GM12801 (cell line): ENCODE results near the gene EFCAB6.

ENCODE experiments used
- TF ChIP-seq, protein P1 (sequence below): IDR thresholded peaks from one replicate; pipeline ENCODE4 v1.5.1; 2011; ENCODE audit warnings: control low read depth; ENCODE audit not compliant: insufficient read length; ENCODE audit errors: extremely low read depth

The EFCAB6 gene

DNA sequence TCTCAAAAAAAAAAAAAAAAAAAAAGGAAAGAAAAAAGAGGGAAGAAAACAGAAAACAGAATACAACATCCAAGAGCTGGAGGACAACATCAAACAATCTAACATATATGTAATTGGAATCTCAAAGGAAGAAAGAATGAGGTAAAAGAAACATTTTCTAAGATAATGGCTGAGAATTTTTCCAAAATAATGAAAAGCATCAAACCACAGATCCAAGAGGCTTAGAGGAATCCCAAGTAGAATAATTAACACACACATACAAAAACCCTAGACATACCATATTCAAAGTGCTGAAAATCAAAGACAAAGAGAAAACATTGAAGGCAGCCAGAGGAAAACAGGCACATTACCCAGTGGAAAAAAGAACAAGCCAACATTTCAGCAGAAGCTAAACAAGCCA, 45.3 kb upstream of the EFCAB6 start:
- TF ChIP-seq, protein P1, sequence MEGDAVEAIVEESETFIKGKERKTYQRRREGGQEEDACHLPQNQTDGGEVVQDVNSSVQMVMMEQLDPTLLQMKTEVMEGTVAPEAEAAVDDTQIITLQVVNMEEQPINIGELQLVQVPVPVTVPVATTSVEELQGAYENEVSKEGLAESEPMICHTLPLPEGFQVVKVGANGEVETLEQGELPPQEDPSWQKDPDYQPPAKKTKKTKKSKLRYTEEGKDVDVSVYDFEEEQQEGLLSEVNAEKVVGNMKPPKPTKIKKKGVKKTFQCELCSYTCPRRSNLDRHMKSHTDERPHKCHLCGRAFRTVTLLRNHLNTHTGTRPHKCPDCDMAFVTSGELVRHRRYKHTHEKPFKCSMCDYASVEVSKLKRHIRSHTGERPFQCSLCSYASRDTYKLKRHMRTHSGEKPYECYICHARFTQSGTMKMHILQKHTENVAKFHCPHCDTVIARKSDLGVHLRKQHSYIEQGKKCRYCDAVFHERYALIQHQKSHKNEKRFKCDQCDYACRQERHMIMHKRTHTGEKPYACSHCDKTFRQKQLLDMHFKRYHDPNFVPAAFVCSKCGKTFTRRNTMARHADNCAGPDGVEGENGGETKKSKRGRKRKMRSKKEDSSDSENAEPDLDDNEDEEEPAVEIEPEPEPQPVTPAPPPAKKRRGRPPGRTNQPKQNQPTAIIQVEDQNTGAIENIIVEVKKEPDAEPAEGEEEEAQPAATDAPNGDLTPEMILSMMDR, result no peak

DNA sequence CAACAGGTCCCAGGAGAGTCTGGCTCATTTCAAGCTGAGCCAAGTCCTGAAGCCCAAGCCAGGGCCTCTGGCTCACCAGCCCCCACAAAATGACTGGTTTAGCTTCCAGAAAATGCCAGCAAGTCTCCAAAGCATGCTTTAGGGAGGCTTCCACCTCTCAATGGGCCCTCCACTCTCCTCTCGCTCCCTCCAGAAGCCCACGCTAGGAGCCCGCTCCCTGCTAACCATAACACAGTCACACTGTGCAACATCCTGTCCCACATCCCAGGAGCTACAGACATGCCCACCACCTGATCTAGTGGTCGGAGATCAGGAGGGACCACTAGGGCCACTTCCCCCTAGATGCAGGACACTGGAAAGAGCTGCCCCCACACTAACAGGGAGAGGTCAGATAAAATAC, 43.3 kb upstream of the EFCAB6 start:
- TF ChIP-seq, protein P1, result no peak

GRCh38 chr22:43854786-43855271, 42.7 kb upstream of the EFCAB6 start:
- TF ChIP-seq, protein P1, result no peak

- TF ChIP-seq, protein P1, result no peak
Observed at GRCh38 chr22:43854121-43854785, 42.1 kb upstream of the EFCAB6 start.

- TF ChIP-seq, protein P1, result no peak
Observed at GRCh38 chr22:43853328-43853931, 41.3 kb upstream of the EFCAB6 start.

- TF ChIP-seq, protein P1, result no peak
Observed at GRCh38 chr22:43852573-43853327, 40.6 kb upstream of the EFCAB6 start.

- TF ChIP-seq, protein P1, result no peak
Observed at GRCh38 chr22:43851979-43852307, 39.8 kb upstream of the EFCAB6 start.
